ENCODE results near the gene ANKRD45. TPM values are rescaled to one million over a fixed set of nuclear protein-coding genes. Genes with fewer than 3 reads are reported as not detected.
"Not testable (repeated sequence)": the region's sequence is repeated elsewhere in the genome, so short reads cannot be mapped to it uniquely, and the experiment has no call there.

ANKRD45 gene
- polyA plus RNA-seq, 3 donors from 2014 or later = not detected

DNA sequence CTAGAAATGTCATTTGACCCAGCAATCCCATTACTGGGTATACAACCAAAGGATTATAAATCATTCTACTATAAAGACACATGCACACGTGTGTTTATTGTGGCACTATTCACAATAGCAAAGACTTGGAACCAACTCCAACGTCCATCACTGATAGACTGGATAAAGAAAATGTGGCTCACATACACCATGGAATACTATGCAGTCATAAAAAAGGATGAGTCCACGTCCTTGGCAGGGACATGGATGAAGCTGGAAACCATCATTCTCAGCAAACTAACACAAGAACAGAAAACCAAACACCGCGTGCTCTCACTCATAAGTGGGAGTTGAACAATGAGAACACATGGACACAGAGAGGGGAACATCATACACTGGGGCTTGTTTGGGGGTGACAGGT is 10.5 kb upstream of the ANKRD45 start:
- H3K36me3 Mint-ChIP-seq; H3K27ac Mint-ChIP-seq; H3K9me3 Mint-ChIP-seq; DNase-seq; H3K4me1 Mint-ChIP-seq; H3K27me3 Mint-ChIP-seq (ENCODE audit: low read depth in 3 of 3); H3K4me3 Mint-ChIP-seq: not testable (repeated sequence)

DNA sequence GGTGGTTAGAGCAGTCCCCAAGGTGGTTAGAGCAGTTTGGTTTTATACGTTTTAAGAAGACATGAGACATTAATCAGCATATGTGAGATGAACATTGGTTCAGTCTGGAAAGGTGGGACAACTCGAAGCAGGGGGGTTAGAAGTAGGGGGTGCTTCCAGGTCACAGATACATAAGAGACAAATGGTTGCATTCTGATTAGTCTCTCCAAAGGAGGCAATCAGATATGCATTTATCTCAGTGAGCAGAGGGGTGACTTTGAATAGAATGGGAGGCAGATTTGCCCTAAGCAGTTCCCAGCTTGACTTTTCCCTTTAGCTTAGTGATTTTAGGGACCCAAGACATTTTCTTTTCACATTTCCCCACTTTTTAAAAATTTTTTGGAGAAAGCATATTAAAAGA is 4.8 kb upstream of the ANKRD45 start:
- H3K4me3 Mint-ChIP-seq, H3K9me3 Mint-ChIP-seq, H3K36me3 Mint-ChIP-seq, DNase-seq, H3K27ac Mint-ChIP-seq, H3K4me1 Mint-ChIP-seq: not testable (repeated sequence)
- H3K27me3 Mint-ChIP-seq (ENCODE audit: low read depth in 3 of 3) = peaks cover 2 to 12% (median 7%) of the 10 kb centered on the region in 3 donors

DNA sequence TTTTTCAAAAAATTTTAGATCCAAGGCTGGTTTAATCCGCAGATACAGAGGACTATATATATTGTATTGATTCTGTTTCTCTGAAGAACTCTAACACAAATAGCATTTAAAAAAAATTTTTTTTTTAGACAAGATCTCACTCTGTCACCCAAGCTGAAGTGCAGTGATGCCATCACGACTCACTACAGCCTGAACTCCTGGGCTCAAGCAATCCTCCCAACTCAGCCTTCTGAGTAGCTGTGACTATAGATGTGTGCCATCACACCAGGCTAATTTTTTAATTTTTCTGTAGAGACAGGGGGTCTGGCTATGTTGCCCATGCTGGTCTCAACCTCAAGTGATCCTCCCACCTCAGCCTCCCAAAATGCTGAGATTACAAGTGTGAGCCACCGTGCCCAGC is 3.0 kb downstream of the ANKRD45 start:
- no peak for DNase-seq
- H3K4me3 Mint-ChIP-seq = no peak overlapping the region
- H3K27ac Mint-ChIP-seq = no peak overlapping the region
- H3K36me3 Mint-ChIP-seq = peaks cover 0 to 3% (median 0%) of the 10 kb centered on the region in 3 donors
- H3K4me1 Mint-ChIP-seq = peaks cover 9 to 12% of the 10 kb centered on the region in 2 donors
- peaks cover 9 to 20% (median 14%) of the 10 kb centered on the region in 3 donors for H3K27me3 Mint-ChIP-seq (ENCODE audit: low read depth in 3 of 3)
- H3K9me3 Mint-ChIP-seq = peaks cover 0 to 2% (median 0%) of the 10 kb centered on the region in 6 donors

DNA sequence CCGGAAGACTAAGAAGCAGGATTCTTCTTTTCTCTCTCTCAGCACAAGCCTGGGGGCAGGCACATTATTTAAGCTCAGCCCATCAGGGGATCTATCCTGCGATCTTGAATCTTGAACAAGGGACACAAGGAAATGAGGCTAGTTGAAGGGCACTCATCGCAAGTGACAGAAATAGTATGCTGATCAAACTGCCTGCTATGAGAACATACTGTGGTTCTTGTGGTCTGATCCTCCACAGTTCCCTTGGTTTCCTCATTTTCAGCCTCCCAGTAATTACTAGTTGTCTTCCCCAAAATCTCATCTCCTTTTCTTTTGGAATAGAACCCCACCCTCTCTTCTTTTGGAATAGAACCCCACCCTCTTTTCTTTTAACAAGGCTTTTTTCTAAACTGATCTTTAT is 6.5 kb downstream of the ANKRD45 start:
- H3K4me1 Mint-ChIP-seq = no peaks in the 10 kb centered on the region
- H3K9me3 Mint-ChIP-seq = no peaks in the 10 kb centered on the region
- peaks cover 2 to 6% (median 5%) of the 10 kb centered on the region in 3 donors for H3K27me3 Mint-ChIP-seq (ENCODE audit: low read depth in 3 of 3)
- no peak for DNase-seq
- no peaks in the 10 kb centered on the region for H3K36me3 Mint-ChIP-seq
- no peak overlapping the region for H3K27ac Mint-ChIP-seq
- no peak overlapping the region for H3K4me3 Mint-ChIP-seq

DNA sequence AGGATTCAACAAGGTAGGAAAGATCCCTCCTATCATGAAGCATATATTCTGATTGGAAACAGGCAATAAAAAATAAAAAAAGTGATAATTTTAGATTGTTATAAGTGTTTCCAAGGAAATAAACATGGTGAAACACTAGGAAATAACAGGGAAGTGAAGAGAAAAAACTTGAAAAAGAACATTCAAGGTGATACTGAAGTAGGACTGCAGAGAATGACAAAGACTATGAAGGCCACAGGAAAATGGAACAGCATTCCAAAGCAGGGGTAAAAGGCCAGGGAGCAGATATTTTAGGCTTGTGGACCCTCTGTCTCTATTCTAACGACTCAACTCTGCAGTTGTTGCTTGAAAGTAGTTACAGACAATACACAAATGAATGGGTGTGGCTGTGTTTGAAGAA is 7.9 kb downstream of the ANKRD45 start:
- Mint-ChIP-seq H3K27me3 (ENCODE audit: low read depth in 3 of 3) (peaks cover 0 to 4% (median 0%) of the 10 kb centered on the region in 3 donors), H3K36me3 (no peaks in the 10 kb centered on the region), H3K27ac (no peak overlapping the region)

DNA sequence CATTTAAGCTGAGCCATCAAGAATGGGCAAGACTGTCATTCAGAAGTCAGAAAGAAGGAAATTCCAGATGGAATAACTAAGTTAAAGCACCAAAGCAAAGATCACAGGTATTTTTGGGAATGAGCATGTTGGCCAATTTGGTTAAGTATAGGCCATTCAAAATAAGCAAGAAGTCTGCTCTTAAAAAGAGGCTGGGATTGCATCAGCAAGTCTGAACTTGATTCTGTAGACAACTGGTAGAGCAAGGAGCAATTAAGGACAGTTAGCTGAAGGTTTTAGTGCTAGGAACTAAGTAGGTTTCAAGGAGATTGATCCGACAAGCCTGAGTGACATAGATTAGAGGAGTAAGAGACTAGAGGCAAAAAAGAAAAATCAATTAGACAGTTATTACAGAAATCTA is 8.4 kb downstream of the ANKRD45 start:
- Mint-ChIP-seq H3K36me3 (peaks cover 0 to 3% (median 0%) of the 10 kb centered on the region in 3 donors), H3K27ac (no peak overlapping the region), H3K27me3 (ENCODE audit: low read depth in 3 of 3) (peaks cover 0 to 4% (median 3%) of the 10 kb centered on the region in 3 donors), H3K9me3 (peaks cover 0 to 3% (median under 1%) of the 10 kb centered on the region in 6 donors), H3K4me1 (no peaks in the 10 kb centered on the region), H3K4me3 (no peak overlapping the region)
- DNase-seq = no peak

More for the DNA sequence above, 7.9 kb downstream of the ANKRD45 start:
- DNase-seq = no peak
- H3K4me1 Mint-ChIP-seq = no peaks in the 10 kb centered on the region
- H3K4me3 Mint-ChIP-seq = no peak overlapping the region
- no peaks in the 10 kb centered on the region for H3K9me3 Mint-ChIP-seq

DNA sequence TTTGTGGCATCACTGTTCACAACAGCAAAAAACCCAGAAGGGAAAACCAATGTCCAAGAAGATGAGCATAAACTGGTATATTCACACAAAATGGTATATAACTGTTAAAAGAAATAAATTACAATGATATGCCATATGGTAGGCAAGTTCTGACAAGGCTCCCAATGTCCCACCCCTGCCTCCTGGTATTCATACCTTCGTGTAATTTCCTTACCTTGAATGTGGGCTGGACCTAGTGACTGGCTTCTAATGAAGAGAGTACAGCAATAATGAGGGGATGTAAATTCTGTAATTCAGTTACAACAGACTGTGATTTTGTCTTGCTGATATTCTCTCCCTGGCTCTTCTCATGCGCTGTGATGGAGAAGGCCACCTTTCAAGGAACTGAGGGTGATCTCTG is 9.3 kb downstream of the ANKRD45 start:
- DNase-seq = no peak
- no peak overlapping the region for H3K4me3 Mint-ChIP-seq
- peaks cover 0 to 7% (median 4%) of the 10 kb centered on the region in 3 donors for H3K27me3 Mint-ChIP-seq (ENCODE audit: low read depth in 3 of 3)
- H3K36me3 Mint-ChIP-seq = peaks cover 0 to 7% (median 0%) of the 10 kb centered on the region in 3 donors
- H3K9me3 Mint-ChIP-seq = peaks cover 0 to 7% (median 4%) of the 10 kb centered on the region in 6 donors
- no peaks in the 10 kb centered on the region for H3K4me1 Mint-ChIP-seq
- H3K27ac Mint-ChIP-seq = no peak overlapping the region

DNA sequence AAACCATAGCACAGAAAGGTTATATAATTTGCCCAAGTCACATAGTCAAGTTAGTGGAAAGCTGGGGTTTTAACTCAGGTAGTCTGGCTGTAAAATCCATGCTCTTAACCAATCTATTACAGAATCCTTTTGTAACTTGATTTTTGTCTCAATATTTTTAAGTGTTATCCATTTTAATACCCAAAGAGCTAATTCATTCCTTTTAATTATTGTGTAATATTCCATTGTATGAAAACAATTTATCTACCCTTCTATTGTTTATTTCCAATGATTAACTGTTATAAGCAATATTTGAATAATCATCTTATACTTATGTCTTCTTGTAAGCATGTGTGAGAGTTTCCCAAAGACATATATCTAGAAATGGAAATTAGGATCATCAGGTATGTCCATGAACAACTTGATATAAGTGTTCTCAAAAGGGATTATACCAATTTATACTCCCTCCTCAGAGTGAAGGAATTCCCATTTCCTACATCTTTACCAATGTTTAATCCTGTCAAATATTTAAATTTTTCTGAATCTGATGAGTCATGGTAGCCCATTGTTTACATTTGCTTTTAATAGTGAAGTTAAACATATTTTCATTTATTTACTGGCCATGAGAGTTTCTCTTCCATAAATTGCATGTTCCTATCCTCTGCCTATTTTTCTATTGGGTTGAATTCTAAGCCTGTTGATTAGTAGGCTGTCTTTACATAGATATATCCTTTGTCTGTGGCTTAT is 20.6 kb downstream of the ANKRD45 start:
- Mint-ChIP-seq H3K36me3 (no peaks in the 10 kb centered on the region), H3K27ac (no peak overlapping the region), H3K4me3 (no peak overlapping the region), H3K9me3 (peaks cover 0 to 4% (median under 1%) of the 10 kb centered on the region in 6 donors), H3K27me3 (ENCODE audit: low read depth in 3 of 3) (peaks cover 2 to 7% (median 4%) of the 10 kb centered on the region in 3 donors), H3K4me1 (no peaks in the 10 kb centered on the region)
- no peak for DNase-seq

DNA sequence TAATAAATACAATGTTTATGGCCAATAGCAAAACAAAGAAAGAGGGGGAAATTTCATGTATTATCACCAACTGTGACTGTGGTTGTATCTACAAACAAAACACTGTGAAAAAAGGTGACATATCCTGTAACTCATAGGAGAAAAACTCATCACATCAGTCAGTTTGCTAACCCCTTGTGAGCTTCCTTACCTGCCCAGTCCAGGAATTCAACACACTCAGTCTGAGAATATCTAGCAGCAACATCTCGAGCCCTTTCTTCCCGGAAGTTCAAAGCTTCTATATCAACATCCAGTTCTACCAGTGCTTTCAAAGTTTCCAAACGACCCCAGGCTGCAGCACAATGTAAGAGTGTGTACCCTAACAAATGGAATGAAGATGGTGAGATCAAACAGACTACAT is 23.0 kb downstream of the ANKRD45 start:
- Mint-ChIP-seq H3K9me3 (peaks cover 0 to 3% (median under 1%) of the 10 kb centered on the region in 6 donors), H3K4me1 (no peaks in the 10 kb centered on the region), H3K36me3 (no peaks in the 10 kb centered on the region), H3K27ac (no peak overlapping the region), H3K27me3 (ENCODE audit: low read depth in 3 of 3) (peaks cover 1 to 3% (median 2%) of the 10 kb centered on the region in 3 donors), H3K4me3 (no peak overlapping the region)
- no peak for DNase-seq

DNA sequence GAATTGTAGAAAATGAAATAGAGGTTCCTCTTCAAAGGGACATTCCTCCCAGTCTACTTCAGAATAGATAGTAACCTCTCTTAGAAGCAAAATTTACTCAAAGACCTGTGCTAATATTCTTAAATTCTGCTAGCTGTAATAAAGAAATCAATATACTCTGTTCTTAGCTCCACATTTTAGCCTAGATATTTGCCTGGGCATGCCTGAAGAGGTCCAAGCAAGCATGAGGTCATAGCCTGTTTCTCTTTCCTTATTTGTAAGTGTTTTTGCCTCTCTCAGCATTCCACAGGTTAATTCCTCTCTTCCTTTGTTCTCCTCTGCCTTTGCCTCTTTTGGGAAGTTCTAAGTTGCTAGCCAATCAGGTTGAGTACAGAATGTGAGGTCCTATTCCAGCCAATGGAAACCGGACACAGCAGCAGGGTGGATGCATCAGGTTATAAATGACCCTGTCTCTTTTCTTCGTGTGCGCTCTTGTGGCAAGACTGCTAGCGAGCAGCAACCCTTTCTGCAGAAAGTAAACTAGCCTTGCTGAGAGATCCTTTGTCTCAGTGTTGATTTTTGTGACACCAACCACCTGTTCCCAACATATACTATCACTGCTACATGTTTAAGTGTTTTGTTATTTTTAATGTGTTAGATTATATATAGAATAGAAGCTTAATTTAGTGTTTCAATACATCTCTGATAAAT is 27.1 kb downstream of the ANKRD45 start:
- H3K36me3 Mint-ChIP-seq; H3K4me1 Mint-ChIP-seq; H3K27me3 Mint-ChIP-seq (ENCODE audit: low read depth in 3 of 3); H3K4me3 Mint-ChIP-seq; DNase-seq; H3K9me3 Mint-ChIP-seq; H3K27ac Mint-ChIP-seq: not testable (repeated sequence)

DNA sequence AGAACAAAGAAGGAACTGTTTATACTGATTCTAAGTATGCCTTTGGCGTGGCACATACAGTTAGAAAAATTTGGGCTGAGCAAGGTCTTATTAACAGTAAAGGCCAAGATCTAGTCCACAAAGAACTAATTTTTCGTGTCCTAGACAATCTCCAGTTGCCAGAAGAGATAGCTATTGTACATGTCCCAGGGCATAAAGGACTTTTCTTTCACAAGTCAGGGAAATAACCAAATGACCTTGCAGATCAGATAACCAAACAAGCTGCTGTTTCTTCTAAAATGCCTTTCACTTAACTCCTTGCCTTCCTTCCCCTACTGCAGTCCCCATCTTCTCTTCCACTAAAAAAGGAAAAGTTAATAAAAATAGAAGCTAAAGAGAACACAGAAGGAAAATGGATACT is 30.5 kb downstream of the ANKRD45 start:
- H3K27me3 Mint-ChIP-seq (ENCODE audit: low read depth in 3 of 3) = peaks cover 3 to 4% (median 4%) of the 10 kb centered on the region in 3 donors
- H3K4me3 Mint-ChIP-seq = no peak overlapping the region
- H3K36me3 Mint-ChIP-seq = no peaks in the 10 kb centered on the region
- DNase-seq = no peak
- no peak overlapping the region for H3K27ac Mint-ChIP-seq
- no peaks in the 10 kb centered on the region for H3K9me3 Mint-ChIP-seq
- no peaks in the 10 kb centered on the region for H3K4me1 Mint-ChIP-seq

DNA sequence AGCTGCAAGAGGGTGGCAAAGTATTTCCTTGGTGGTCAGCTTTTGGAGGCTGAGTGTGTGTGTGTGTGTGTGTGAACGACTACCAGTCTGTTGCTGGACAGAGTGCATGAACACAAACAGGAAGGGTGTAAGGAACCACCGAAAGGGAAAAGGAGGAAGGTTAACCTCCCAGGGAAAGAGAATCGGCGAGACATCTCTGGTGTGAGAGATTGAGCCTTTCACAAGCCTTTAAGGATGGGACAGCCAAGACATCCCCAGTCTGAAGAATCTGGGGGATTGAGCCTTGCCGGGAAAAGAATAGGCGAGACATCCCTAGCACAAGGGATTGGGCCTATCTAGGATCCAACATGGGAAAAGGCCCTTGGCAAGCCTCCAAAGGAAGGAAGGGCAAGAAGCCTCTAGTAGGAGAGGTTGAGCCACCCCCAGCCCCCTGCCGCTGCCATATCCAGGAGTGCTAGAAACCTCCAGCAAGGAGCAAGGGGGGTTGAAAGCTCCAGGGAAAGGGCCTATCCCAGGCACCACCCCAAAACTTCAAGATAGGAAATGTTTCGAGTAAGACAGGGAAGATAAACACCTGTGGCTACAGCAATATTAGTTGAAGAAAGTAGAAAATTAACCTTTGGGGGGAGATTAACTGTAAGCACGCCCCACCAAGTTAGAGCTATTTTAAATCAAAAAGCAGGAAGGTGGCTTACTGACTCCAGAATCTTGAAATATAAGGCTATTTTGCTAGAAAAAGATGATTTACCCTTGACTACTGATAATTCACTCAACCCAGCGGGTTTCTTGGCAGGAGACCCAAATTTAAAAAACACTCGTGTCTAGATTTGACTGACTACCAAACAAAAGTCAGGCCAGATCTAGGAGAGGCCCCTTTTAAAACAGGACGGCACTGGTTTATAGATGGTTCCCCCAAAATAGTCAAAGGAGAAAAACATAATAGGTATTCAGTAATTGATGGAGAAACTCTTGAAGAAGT is 31.3 kb downstream of the ANKRD45 start:
- no peak overlapping the region for H3K4me3 Mint-ChIP-seq
- DNase-seq = no peak
- H3K36me3 Mint-ChIP-seq = no peaks in the 10 kb centered on the region
- no peaks in the 10 kb centered on the region for H3K9me3 Mint-ChIP-seq
- H3K27ac Mint-ChIP-seq = no peak overlapping the region
- no peaks in the 10 kb centered on the region for H3K4me1 Mint-ChIP-seq
- H3K27me3 Mint-ChIP-seq (ENCODE audit: low read depth in 3 of 3) = peaks cover 3 to 4% (median 4%) of the 10 kb centered on the region in 3 donors

DNA sequence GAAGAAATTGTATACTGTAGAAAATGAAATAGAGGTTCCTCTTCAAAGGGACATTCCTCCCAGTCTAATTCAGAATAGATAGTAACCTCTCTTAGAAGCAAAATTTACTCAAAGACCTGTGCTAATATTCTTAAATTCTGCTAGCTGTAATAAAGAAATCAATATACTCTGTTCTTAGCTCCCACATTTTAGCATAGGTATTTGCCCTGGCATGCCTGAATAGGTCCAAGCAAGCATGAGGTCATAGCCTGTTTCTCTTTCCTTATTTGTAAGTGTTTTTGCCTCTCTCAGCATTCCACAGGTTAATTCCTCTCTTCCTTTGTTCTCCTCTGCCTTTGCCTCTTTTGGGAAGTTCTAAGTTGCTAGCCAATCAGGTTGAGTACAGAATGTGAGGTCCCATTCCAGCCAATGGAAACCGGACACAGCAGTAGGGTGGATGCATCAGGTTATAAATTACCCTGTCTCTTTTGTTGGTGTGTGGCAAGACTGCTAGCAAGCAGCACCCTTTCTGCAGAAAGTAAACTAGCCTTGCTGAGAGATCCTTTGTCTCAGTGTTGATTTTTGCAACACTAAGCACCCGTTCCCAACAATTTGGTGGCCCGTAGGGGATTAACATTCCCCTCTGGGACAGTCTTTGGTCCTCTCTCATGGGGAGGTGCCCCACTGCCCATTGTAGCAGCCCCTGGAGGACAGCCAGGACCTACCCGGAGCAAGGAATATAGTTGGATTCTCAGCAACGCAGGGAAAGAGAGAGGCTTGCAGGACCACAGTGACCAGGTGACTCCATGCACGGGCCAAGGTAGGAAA is 32.2 kb downstream of the ANKRD45 start:
- H3K36me3 Mint-ChIP-seq; H3K27ac Mint-ChIP-seq; H3K4me1 Mint-ChIP-seq; DNase-seq; H3K4me3 Mint-ChIP-seq; H3K27me3 Mint-ChIP-seq (ENCODE audit: low read depth in 3 of 3); H3K9me3 Mint-ChIP-seq: not testable (repeated sequence)
